Liver (tissue), 3 donors: ENCODE data around the gene TGFBR3.

Source experiments
- GABPA ChIP-seq, 2 donors: IDR thresholded peaks in 1 of 2; conservative IDR thresholded peaks in 1 of 2; 2 replicates each; pipeline ENCODE4 v1.6.1; 2016; ENCODE audit warnings: antibody characterized with exemption in 2 of 2, mild to moderate bottlenecking in 1 of 2, moderate library complexity in 1 of 2
- RAD21 ChIP-seq, 2 donors: IDR thresholded peaks; 2 replicates each; pipeline ENCODE4 v1.6.1; 2016; ENCODE audit warnings: antibody characterized with exemption in 2 of 2, mild to moderate bottlenecking in 2 of 2
- TF ChIP-seq, protein P1 (sequence below): fragments of 150-350 bp; IDR thresholded peaks from 2 replicates; pipeline ENCODE4 v1.5.1; 2017; ENCODE audit warnings: improper control_type of control experiment, low read depth, low read length; ENCODE audit not compliant: missing input control
- TF ChIP-seq, protein P2 (sequence below): IDR thresholded peaks from 2 replicates; pipeline ENCODE4 v1.6.1; 2016; ENCODE audit warnings: antibody characterized with exemption
- TF ChIP-seq, protein P3 (sequence below): IDR thresholded peaks from 2 replicates; pipeline ENCODE4 v1.6.1; 2016; ENCODE audit warnings: antibody characterized with exemption, mild to moderate bottlenecking
- donor health status: healthy.
- donor health status: healthy.

DNA sequence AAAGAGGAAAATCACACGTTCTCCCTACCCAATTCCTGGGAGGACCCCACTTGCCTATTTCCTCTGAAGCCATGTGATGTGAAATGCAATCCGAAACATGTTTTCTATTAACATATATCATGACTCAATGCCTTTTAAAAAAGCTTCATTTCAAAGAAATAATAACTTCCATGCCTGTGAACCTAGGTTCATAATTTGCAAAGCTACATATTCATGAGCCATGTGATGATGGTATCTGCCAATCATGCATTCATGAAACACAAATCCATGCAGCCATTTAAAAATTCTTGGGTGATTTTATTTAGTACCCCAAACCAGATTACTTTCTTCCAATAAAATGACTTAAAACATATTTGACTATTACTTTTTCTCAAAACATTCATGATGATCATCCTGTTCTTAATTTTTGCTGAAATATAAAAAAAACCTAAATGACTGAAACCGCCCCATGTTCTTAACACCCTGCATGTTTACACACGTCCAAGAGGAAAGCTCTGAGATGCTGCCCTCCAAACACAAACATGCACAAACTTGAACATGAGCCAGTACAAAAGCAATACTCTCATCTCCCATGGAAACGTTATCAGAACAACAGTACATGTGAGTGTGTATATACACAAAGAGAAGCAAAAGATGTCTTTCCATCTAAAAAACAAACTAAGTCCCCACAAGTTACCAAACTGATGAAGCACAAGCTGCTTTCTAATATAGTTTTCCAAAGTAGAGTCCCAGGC lies 140.1 kb downstream of the TGFBR3 start:
- TF ChIP-seq, protein P1, sequence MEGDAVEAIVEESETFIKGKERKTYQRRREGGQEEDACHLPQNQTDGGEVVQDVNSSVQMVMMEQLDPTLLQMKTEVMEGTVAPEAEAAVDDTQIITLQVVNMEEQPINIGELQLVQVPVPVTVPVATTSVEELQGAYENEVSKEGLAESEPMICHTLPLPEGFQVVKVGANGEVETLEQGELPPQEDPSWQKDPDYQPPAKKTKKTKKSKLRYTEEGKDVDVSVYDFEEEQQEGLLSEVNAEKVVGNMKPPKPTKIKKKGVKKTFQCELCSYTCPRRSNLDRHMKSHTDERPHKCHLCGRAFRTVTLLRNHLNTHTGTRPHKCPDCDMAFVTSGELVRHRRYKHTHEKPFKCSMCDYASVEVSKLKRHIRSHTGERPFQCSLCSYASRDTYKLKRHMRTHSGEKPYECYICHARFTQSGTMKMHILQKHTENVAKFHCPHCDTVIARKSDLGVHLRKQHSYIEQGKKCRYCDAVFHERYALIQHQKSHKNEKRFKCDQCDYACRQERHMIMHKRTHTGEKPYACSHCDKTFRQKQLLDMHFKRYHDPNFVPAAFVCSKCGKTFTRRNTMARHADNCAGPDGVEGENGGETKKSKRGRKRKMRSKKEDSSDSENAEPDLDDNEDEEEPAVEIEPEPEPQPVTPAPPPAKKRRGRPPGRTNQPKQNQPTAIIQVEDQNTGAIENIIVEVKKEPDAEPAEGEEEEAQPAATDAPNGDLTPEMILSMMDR, result no peak
- TF ChIP-seq GABPA (IDR thresholded peaks at IDR 0.05 in 1 of 2, conservative IDR thresholded peaks at IDR 0.05 in 1 of 2) (no peak), RAD21 (IDR thresholded peaks at IDR 0.05) (peak in 1 of 2 donors; percentile 14)
- TF ChIP-seq, protein P2, sequence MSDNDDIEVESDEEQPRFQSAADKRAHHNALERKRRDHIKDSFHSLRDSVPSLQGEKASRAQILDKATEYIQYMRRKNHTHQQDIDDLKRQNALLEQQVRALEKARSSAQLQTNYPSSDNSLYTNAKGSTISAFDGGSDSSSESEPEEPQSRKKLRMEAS, result no peak
- TF ChIP-seq, protein P3, sequence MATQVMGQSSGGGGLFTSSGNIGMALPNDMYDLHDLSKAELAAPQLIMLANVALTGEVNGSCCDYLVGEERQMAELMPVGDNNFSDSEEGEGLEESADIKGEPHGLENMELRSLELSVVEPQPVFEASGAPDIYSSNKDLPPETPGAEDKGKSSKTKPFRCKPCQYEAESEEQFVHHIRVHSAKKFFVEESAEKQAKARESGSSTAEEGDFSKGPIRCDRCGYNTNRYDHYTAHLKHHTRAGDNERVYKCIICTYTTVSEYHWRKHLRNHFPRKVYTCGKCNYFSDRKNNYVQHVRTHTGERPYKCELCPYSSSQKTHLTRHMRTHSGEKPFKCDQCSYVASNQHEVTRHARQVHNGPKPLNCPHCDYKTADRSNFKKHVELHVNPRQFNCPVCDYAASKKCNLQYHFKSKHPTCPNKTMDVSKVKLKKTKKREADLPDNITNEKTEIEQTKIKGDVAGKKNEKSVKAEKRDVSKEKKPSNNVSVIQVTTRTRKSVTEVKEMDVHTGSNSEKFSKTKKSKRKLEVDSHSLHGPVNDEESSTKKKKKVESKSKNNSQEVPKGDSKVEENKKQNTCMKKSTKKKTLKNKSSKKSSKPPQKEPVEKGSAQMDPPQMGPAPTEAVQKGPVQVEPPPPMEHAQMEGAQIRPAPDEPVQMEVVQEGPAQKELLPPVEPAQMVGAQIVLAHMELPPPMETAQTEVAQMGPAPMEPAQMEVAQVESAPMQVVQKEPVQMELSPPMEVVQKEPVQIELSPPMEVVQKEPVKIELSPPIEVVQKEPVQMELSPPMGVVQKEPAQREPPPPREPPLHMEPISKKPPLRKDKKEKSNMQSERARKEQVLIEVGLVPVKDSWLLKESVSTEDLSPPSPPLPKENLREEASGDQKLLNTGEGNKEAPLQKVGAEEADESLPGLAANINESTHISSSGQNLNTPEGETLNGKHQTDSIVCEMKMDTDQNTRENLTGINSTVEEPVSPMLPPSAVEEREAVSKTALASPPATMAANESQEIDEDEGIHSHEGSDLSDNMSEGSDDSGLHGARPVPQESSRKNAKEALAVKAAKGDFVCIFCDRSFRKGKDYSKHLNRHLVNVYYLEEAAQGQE, result no peak
